WTC11 (cell line): ENCODE data around the gene YBX3.

Experiments used
- ATF3 ChIP-seq: sonication (generic); formaldehyde crosslinking; conservative IDR thresholded peaks from 2 replicates; pipeline ENCODE4 v1.8.1; 2022; ENCODE audit warnings: mild to moderate bottlenecking, missing genetic modification reagents
- CREB1 ChIP-seq: sonication (generic); formaldehyde crosslinking; IDR thresholded peaks from 2 replicates; pipeline ENCODE4 v1.8.0; 2023; ENCODE audit warnings: mild to moderate bottlenecking, missing genetic modification reagents
- CTCF ChIP-seq: fragments of 200-600 bp; IDR thresholded peaks from 2 replicates; pipeline ENCODE4 v1.8.0; 2022; ENCODE audit warnings: antibody characterized with exemption
- E2F4 ChIP-seq: sonication (generic); formaldehyde crosslinking; IDR thresholded peaks from 2 replicates; pipeline ENCODE4 v1.8.1; 2022; ENCODE audit warnings: low read depth, mild to moderate bottlenecking, moderate library complexity, missing genetic modification reagents, borderline replicate concordance
- ERG ChIP-seq: fragments of 250-450 bp; sonication (Bioruptor Pico); IDR thresholded peaks from 2 replicates; pipeline ENCODE4 v1.8.0; 2021; ENCODE audit warnings: mild to moderate bottlenecking
- FOXJ3 ChIP-seq: sonication (generic); formaldehyde crosslinking; IDR thresholded peaks from 2 replicates; pipeline ENCODE4 v1.9.0; 2021; ENCODE audit warnings: missing genetic modification reagents, mild to moderate bottlenecking, borderline replicate concordance
- MAX ChIP-seq: sonication (generic); formaldehyde crosslinking; IDR thresholded peaks from 2 replicates; pipeline ENCODE4 v1.8.0; 2022; ENCODE audit warnings: mild to moderate bottlenecking, missing genetic modification reagents
- NFATC4 ChIP-seq: fragments of 250-450 bp; sonication (Bioruptor Pico); IDR thresholded peaks from 2 replicates; pipeline ENCODE4 v1.9.0; 2021; ENCODE audit warnings: mild to moderate bottlenecking
- NFE2L1 ChIP-seq: sonication (generic); formaldehyde crosslinking; IDR thresholded peaks from 2 replicates; pipeline ENCODE4 v1.8.1; 2023; ENCODE audit warnings: missing genetic modification reagents
- PRDM15 ChIP-seq: sonication (generic); formaldehyde crosslinking; IDR thresholded peaks from 2 replicates; pipeline ENCODE4 v1.8.0; 2022; ENCODE audit warnings: missing genetic modification reagents
- TCF7 ChIP-seq: sonication (generic); formaldehyde crosslinking; IDR thresholded peaks from 2 replicates; pipeline ENCODE4 v1.8.0; 2022; ENCODE audit warnings: mild to moderate bottlenecking, low read depth, missing genetic modification reagents, moderate library complexity
- USF2 ChIP-seq: sonication (generic); formaldehyde crosslinking; IDR thresholded peaks from 2 replicates; pipeline ENCODE4 v1.8.1; 2023; ENCODE audit warnings: mild to moderate bottlenecking, missing genetic modification reagents, moderate library complexity
- ZBTB43 ChIP-seq: sonication (generic); formaldehyde crosslinking; IDR thresholded peaks from 2 replicates; pipeline ENCODE4 v1.8.1; 2023; ENCODE audit warnings: mild to moderate bottlenecking, missing genetic modification reagents
- ZNF416 ChIP-seq: fragments of 250-450 bp; sonication (Bioruptor Pico); IDR thresholded peaks from 2 replicates; pipeline ENCODE4 v1.9.0; 2021; ENCODE audit warnings: mild to moderate bottlenecking, inconsistent platforms

- no peak for TF ChIP-seq NFATC4
- no peak for TF ChIP-seq PRDM15 (CRISPR knock-in tag)
- TF ChIP-seq CTCF, result no peak
- TF ChIP-seq ZNF416 (CRISPR knock-in tag), result no peak
- TF ChIP-seq TCF7 (CRISPR knock-in tag), result no peak
- TF ChIP-seq USF2, result no peak
- no peak for TF ChIP-seq NFE2L1 (CRISPR knock-in tag)
- no peak for TF ChIP-seq CREB1
- TF ChIP-seq ATF3, result no peak
- TF ChIP-seq MAX (CRISPR knock-in tag), result no peak
- no peak for TF ChIP-seq ZBTB43 (CRISPR knock-in tag)
- no peak for TF ChIP-seq FOXJ3 (CRISPR knock-in tag)
- TF ChIP-seq ERG (CRISPR knock-in tag), result no peak
- no peak for TF ChIP-seq E2F4
Observed at GRCh38 chr12:10717410-10717809, 5.7 kb downstream of the YBX3 start.
